CD4-positive, CD25-positive, alpha-beta regulatory T cell (primary cell): ENCODE measurements around the gene POP7. TPM values are rescaled to one million over a fixed set of nuclear protein-coding genes. Genes with fewer than 3 reads are reported as not detected.

Experiments used
- ATAC-seq, 2 donors: fragments of 150-1000 bp; cut with Tn5 transposase; one replicate each; pipeline ENCODE4 v1.10.0; 2021; ENCODE audit warnings: low read depth in 2 of 2, moderate number of reproducible peaks in 2 of 2, moderate library complexity in 1 of 2
- DNase-seq, 3 donors: peaks; one replicate each; pipeline versions ENCODE4 v3.0.0 to v3.0.0-alpha.2; 2012 to 2022; ENCODE audit warnings: mixed read lengths in 1 of 3
- H3K27ac ChIP-seq: one replicate; pipeline ENCODE4 v1.7.0; 2013; ENCODE audit warnings: mild to moderate bottlenecking, low read length; ENCODE audit not compliant: insufficient read depth, poor library complexity, severe bottlenecking
- H3K27me3 ChIP-seq: one replicate; pipeline ENCODE4 v1.7.0; 2013; ENCODE audit warnings: low read length; ENCODE audit not compliant: control insufficient read depth, insufficient read depth
- H3K36me3 ChIP-seq: one replicate; pipeline ENCODE4 v1.7.0; 2013; ENCODE audit warnings: mild to moderate bottlenecking, low read length, moderate library complexity; ENCODE audit not compliant: control insufficient read depth, insufficient read depth
- H3K4me1 ChIP-seq: 2 replicates; pipeline ENCODE4 v1.7.0; 2013; ENCODE audit warnings: mild to moderate bottlenecking, low read length; ENCODE audit not compliant: insufficient read depth, control insufficient read depth, poor library complexity, severe bottlenecking
- H3K4me3 ChIP-seq: one replicate; pipeline ENCODE4 v1.7.0; 2013; ENCODE audit warnings: low read depth, mild to moderate bottlenecking, low read length, moderate library complexity
- H3K9me3 ChIP-seq, 2 experiments: 1 replicate in 1 of 2; 2 replicates in 1 of 2; pipeline ENCODE4 v1.7.0; 2013; ENCODE audit warnings: low read length in 2 of 2, mild to moderate bottlenecking in 1 of 2, moderate library complexity in 1 of 2; ENCODE audit not compliant: control insufficient read depth in 2 of 2
- H3K27ac Mint-ChIP-seq, 3 donors: one replicate each; pipeline ENCODE4 v1.8.0; 2020 to 2022; ENCODE audit warnings: mild to moderate bottlenecking in 3 of 3, mixed read lengths in 3 of 3, moderate library complexity in 2 of 3
- H3K27me3 Mint-ChIP-seq: one replicate; pipeline ENCODE4 v1.8.0; 2022; ENCODE audit warnings: mild to moderate bottlenecking, mixed read lengths
- H3K36me3 Mint-ChIP-seq: one replicate; pipeline ENCODE4 v1.8.0; 2020; ENCODE audit warnings: mixed read lengths
- H3K4me1 Mint-ChIP-seq, 4 donors: one replicate each; pipeline ENCODE4 v1.8.0; 2020 to 2022; ENCODE audit warnings: mixed read lengths in 4 of 4, mild to moderate bottlenecking in 1 of 4
- H3K4me3 Mint-ChIP-seq, 4 donors: one replicate each; pipeline ENCODE4 v1.8.0; 2020 to 2022; ENCODE audit warnings: mild to moderate bottlenecking in 4 of 4, mixed read lengths in 4 of 4, moderate library complexity in 3 of 4
- H3K9me3 Mint-ChIP-seq, 7 donors: one replicate each; pipeline ENCODE4 v1.8.0; 2020 to 2022; ENCODE audit warnings: mixed read lengths in 7 of 7, mild to moderate bottlenecking in 3 of 7, moderate library complexity in 2 of 7
- polyA plus RNA-seq, 4 donors: library from polyadenylated mRNA; unstranded; fragments of 300-500 nt; fragmentation: Illumina TruSeq; gene quantifications; one replicate each; pipeline ENCODE4 v1.2.3, GENCODE V29; 2021
- total RNA-seq: library from RNA; stranded (reverse); gene quantifications from one replicate; pipeline ENCODE4 v1.2.3, GENCODE V29; 2022

POP7 gene
- total and polyA plus RNA-seq, 5 donors from 2014 or later = 11.3 to 63.0 (median 60.8) TPM

- Histone ChIP-seq H3K36me3 (peaks cover 53% of the 10 kb centered on the region), H3K4me3 (no peak overlapping the region), H3K4me1 (peaks cover 19% of the 10 kb centered on the region), H3K27ac (no peak overlapping the region), H3K27me3 (no peaks in the 10 kb centered on the region), H3K9me3 (no peaks in the 10 kb centered on the region)
- DNase-seq (no peak), ATAC-seq (no peak)
- Mint-ChIP-seq H3K4me3 (peak overlapping the region in 1 of 4 donors; percentile 46), H3K4me1 (peaks cover 0 to 31% (median 7%) of the 10 kb centered on the region in 4 donors), H3K9me3 (no peaks in the 10 kb centered on the region), H3K27me3 (no peaks in the 10 kb centered on the region), H3K27ac (no peak overlapping the region), H3K36me3 (peaks cover 14% of the 10 kb centered on the region)
Measured at GRCh38 chr7:100685631-100686145, 20.2 kb upstream of the POP7 start.

- no peaks in the 10 kb centered on the region for H3K27me3 ChIP-seq
- no peak for ATAC-seq
- DNase-seq = no peak
- no peaks in the 10 kb centered on the region for H3K9me3 ChIP-seq
- Mint-ChIP-seq H3K9me3 (no peaks in the 10 kb centered on the region), H3K27ac (no peak overlapping the region), H3K4me1 (peaks cover 0 to 27% (median 7%) of the 10 kb centered on the region in 4 donors), H3K27me3 (no peaks in the 10 kb centered on the region), H3K36me3 (peaks cover 14% of the 10 kb centered on the region), H3K4me3 (peak overlapping the region in 1 of 4 donors; percentile 61)
- H3K4me3 ChIP-seq = no peak overlapping the region
- H3K4me1 ChIP-seq = peaks cover 19% of the 10 kb centered on the region
- H3K27ac ChIP-seq = no peak overlapping the region
- H3K36me3 ChIP-seq = peaks cover 53% of the 10 kb centered on the region
Measured at GRCh38 chr7:100686201-100686821, 19.6 kb upstream of the POP7 start.

DNA sequence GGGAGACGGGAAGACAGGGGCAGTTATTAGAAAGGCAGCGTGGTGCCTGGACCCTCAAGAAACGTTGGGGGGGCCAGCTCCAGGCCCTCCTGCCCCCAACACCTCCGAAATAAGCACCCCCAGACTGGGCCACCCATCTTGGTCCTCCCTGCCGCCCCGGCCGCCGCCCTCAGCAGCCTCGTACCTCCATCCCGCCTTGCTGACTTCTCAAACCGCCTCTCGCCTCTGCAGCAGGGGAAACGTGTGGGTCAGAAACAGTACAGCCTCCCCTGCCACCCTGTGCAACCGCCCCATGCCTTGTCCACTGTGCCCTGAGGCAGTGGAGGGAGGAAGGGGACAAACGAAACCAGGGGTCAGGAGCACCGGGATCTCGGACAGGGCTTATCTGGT, 19.1 kb upstream of the POP7 start:
- H3K36me3 Mint-ChIP-seq = peaks cover 14% of the 10 kb centered on the region

GRCh38 chr7:100687261-100687660, 18.7 kb upstream of the POP7 start:
- Mint-ChIP-seq H3K27me3 (no peaks in the 10 kb centered on the region), H3K27ac (no peak overlapping the region), H3K36me3 (peaks cover 14% of the 10 kb centered on the region), H3K9me3 (no peaks in the 10 kb centered on the region), H3K4me3 (no peak overlapping the region), H3K4me1 (peaks cover 5 to 30% (median 14%) of the 10 kb centered on the region in 4 donors)
- no peak overlapping the region for H3K27ac ChIP-seq
- H3K27me3 ChIP-seq = no peaks in the 10 kb centered on the region
- H3K4me1 ChIP-seq = peaks cover 24% of the 10 kb centered on the region
- ATAC-seq = no peak
- no peak for DNase-seq
- H3K36me3 ChIP-seq = peaks cover 53% of the 10 kb centered on the region
- H3K4me3 ChIP-seq = no peak overlapping the region
- H3K9me3 ChIP-seq = no peaks in the 10 kb centered on the region

More for the DNA sequence above, 19.1 kb upstream of the POP7 start:
- Histone ChIP-seq H3K27ac (no peak overlapping the region), H3K27me3 (no peaks in the 10 kb centered on the region), H3K9me3 (no peaks in the 10 kb centered on the region), H3K4me1 (peaks cover 20% of the 10 kb centered on the region), H3K36me3 (peaks cover 53% of the 10 kb centered on the region), H3K4me3 (no peak overlapping the region)
- peak overlapping the region in 1 of 4 donors; percentile 61 for H3K4me3 Mint-ChIP-seq
- no peaks in the 10 kb centered on the region for H3K9me3 Mint-ChIP-seq
- no peak for DNase-seq
- no peak overlapping the region for H3K27ac Mint-ChIP-seq
- H3K27me3 Mint-ChIP-seq = no peaks in the 10 kb centered on the region
- ATAC-seq = no peak
- peaks cover 3 to 26% (median 10%) of the 10 kb centered on the region in 4 donors for H3K4me1 Mint-ChIP-seq

- DNase-seq = no peak
- Histone ChIP-seq H3K27me3 (no peaks in the 10 kb centered on the region), H3K27ac (no peak overlapping the region), H3K36me3 (peaks cover 51% of the 10 kb centered on the region), H3K4me3 (no peak overlapping the region), H3K4me1 (peaks cover 30% of the 10 kb centered on the region), H3K9me3 (no peaks in the 10 kb centered on the region)
- Mint-ChIP-seq H3K4me3 (no peak overlapping the region), H3K36me3 (peaks cover 14% of the 10 kb centered on the region), H3K27me3 (no peaks in the 10 kb centered on the region), H3K4me1 (peaks cover 6 to 36% (median 20%) of the 10 kb centered on the region in 4 donors), H3K9me3 (no peaks in the 10 kb centered on the region), H3K27ac (peak overlapping the region in 1 of 3 donors; percentile 66)
- ATAC-seq = no peak
Measured at GRCh38 chr7:100687751-100688300, 18.1 kb upstream of the POP7 start.

GRCh38 chr7:100688326-100688860, 17.5 kb upstream of the POP7 start:
- H3K27ac Mint-ChIP-seq = peak overlapping the region in 1 of 3 donors; percentile 26
- no peaks in the 10 kb centered on the region for H3K9me3 ChIP-seq
- H3K9me3 Mint-ChIP-seq = peaks cover 0 to 2% (median 0%) of the 10 kb centered on the region in 7 donors
- peaks cover 36% of the 10 kb centered on the region for H3K4me1 ChIP-seq
- no peak overlapping the region for H3K4me3 ChIP-seq
- peaks cover 11 to 39% (median 25%) of the 10 kb centered on the region in 4 donors for H3K4me1 Mint-ChIP-seq
- no peak overlapping the region for H3K27ac ChIP-seq
- no peak overlapping the region for H3K4me3 Mint-ChIP-seq
- H3K27me3 ChIP-seq = no peaks in the 10 kb centered on the region
- H3K27me3 Mint-ChIP-seq = no peaks in the 10 kb centered on the region
- peaks cover 12% of the 10 kb centered on the region for H3K36me3 Mint-ChIP-seq
- peaks cover 46% of the 10 kb centered on the region for H3K36me3 ChIP-seq
- ATAC-seq (no peak), DNase-seq (no peak)

DNA sequence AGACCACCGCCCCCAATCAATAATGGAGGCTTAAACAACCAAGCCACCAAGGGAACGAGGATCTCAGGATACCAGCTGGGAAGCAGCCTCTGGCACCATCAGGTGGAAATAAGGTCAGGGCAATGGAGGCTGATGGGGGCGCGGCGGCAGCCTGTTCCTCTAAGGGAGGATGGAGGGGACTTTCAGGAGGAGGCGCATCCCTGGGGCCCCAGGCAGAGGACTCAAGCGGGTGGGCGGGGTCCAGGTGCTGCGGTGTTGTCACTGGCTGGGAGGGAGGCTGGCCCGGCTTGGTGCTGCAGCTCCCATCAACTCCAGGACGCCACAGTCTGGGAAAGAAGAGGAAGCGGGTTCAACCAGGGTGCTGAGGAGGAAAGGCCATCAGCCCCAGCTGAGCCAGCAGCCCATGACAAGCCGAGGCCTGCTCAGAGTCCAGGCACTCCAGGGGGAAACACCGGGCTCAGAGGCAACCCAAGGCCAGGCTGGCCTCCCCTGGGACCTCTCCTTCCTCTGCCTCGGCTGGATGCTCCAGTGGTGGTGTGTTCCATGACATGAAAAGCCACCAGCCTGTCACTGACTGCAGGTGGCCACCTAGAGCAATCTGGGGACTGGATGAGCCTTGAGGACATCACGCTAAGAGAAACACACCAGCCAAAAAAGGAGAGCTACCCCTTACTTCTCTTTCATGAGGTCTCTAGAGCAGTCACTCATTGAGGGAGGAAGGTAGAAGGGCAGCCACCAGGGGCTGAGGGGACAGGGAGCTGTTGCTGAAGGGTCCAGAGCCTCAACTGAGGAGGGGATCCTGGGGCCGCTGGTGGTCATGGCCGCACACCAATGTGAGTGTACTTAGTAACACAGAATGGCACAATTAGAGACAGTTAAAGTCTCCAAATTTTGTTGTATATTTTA, 16.4 kb upstream of the POP7 start:
- DNase-seq = no peak
- Histone ChIP-seq H3K4me3 (no peak overlapping the region), H3K27me3 (no peaks in the 10 kb centered on the region), H3K4me1 (peaks cover 40% of the 10 kb centered on the region), H3K27ac (no peak overlapping the region), H3K36me3 (peaks cover 42% of the 10 kb centered on the region), H3K9me3 (no peaks in the 10 kb centered on the region)
- peaks cover 10% of the 10 kb centered on the region for H3K36me3 Mint-ChIP-seq
- no peaks in the 10 kb centered on the region for H3K27me3 Mint-ChIP-seq
- H3K27ac Mint-ChIP-seq = peak overlapping the region; percentile 47 to 77 (median 55)
- ATAC-seq = no peak
- H3K4me1 Mint-ChIP-seq = peaks cover 11 to 39% (median 25%) of the 10 kb centered on the region in 4 donors
- peaks cover 0 to 2% (median 0%) of the 10 kb centered on the region in 7 donors for H3K9me3 Mint-ChIP-seq
- H3K4me3 Mint-ChIP-seq = peak overlapping the region in 2 of 4 donors; percentile 65 to 67
